H1 (cell line): ENCODE results near the gene TSC22D3. TPM values are rescaled to one million over a fixed set of nuclear protein-coding genes. Genes with fewer than 3 reads are reported as not detected.

Source experiments
- CTCF ChIA-PET: fragments of 300-600 bp; sonication (Branson Sonifier 250); formaldehyde crosslinking; loops from one replicate; lab custom pipeline; 2021; ENCODE audit not compliant: partially characterized antibody; lab: Charles Lee
- POLR2A ChIA-PET: fragments of 300-600 bp; sonication (Branson Sonifier 250); formaldehyde crosslinking; loops from one replicate; lab custom pipeline; 2021; ENCODE audit warnings: inconsistent platforms; ENCODE audit not compliant: partially characterized antibody; lab: Charles Lee
- DNase-seq, 2 experiments: peaks; one replicate each; pipeline versions ENCODE4 v3.0.0 to v3.0.0-alpha.2; 2010 to 2022; ENCODE audit warnings: low spot score in 2 of 2, low read depth in 1 of 2, mixed read lengths in 1 of 2
- FAIRE-seq: peaks from 2 replicates; lab custom pipeline; 2011; peaks lifted over from hg19 to GRCh38; lab: Jason Lieb, UNC
- H2AFZ ChIP-seq: 2 replicates; pipeline ENCODE4 v1.8.1; 2012; ENCODE audit warnings: low read length, inconsistent platforms
- H2AK5ac ChIP-seq: 2 replicates; pipeline ENCODE4 v1.6.1; 2013; ENCODE audit warnings: low read depth, low read length
- H2BK120ac ChIP-seq: replicated peaks from 2 replicates; pipeline ENCODE3; 2013; ENCODE audit warnings: low read depth, low read length, inconsistent platforms
- H2BK12ac ChIP-seq: 2 replicates; pipeline ENCODE4 v1.6.1; 2013; ENCODE audit warnings: low read depth, low read length
- H2BK15ac ChIP-seq: 2 replicates; pipeline ENCODE4 v1.6.1; 2013; ENCODE audit warnings: low read length
- H2BK20ac ChIP-seq: 2 replicates; pipeline ENCODE4 v1.6.1; 2013; ENCODE audit warnings: low read length
- H2BK5ac ChIP-seq: 2 replicates; pipeline ENCODE4 v1.6.1; 2013; ENCODE audit warnings: low read depth, low read length
- H3K14ac ChIP-seq: 2 replicates; pipeline ENCODE4 v1.6.1; 2013; ENCODE audit warnings: inconsistent platforms; ENCODE audit not compliant: insufficient read length
- H3K18ac ChIP-seq: 2 replicates; pipeline ENCODE4 v1.6.1; 2013; ENCODE audit warnings: low read length; ENCODE audit errors: extremely low read depth
- H3K23ac ChIP-seq: 2 replicates; pipeline ENCODE4 v1.6.1; 2013; ENCODE audit warnings: inconsistent platforms; ENCODE audit not compliant: insufficient read length
- H3K23me2 ChIP-seq: 2 replicates; pipeline ENCODE4 v1.6.1; 2013; ENCODE audit warnings: low read depth, low read length
- H3K27ac ChIP-seq: 2 replicates; pipeline ENCODE4 v1.6.1; 2011; ENCODE audit warnings: low read depth, low read length, inconsistent platforms
- H3K27me3 ChIP-seq, 4 experiments: replicated peaks in 1 of 4; 1 replicate in 1 of 4; 2 replicates in 3 of 4; pipeline versions ENCODE4 v1.6.1 to v1.8.1; 2011 to 2013; ENCODE audit warnings: low read length in 3 of 4, mild to moderate bottlenecking in 3 of 4, inconsistent platforms in 2 of 4, mixed read lengths in 2 of 4, moderate library complexity in 1 of 4; ENCODE audit not compliant: control insufficient read depth in 3 of 4, insufficient read depth in 3 of 4; ENCODE audit errors: extremely low read depth in 1 of 4
- H3K36me3 ChIP-seq, 4 experiments: 2 replicates each; pipeline versions ENCODE4 v1.6.1 to v1.8.1; 2011 to 2013; ENCODE audit warnings: mild to moderate bottlenecking in 4 of 4, low read length in 3 of 4, moderate library complexity in 2 of 4, control low read depth in 1 of 4, inconsistent platforms in 1 of 4; ENCODE audit not compliant: insufficient read depth in 4 of 4, control insufficient read depth in 2 of 4
- H3K4ac ChIP-seq: replicated peaks from 2 replicates; pipeline ENCODE3; 2013; ENCODE audit warnings: low read length, low read depth, mixed read lengths, inconsistent platforms; ENCODE audit not compliant: insufficient read length
- H3K4me1 ChIP-seq, 4 experiments: replicated peaks in 1 of 4; 1 replicate in 1 of 4; 2 replicates in 3 of 4; pipeline versions ENCODE4 v1.6.1 to v1.8.1; 2011 to 2013; ENCODE audit warnings: low read length in 3 of 4, inconsistent platforms in 2 of 4, mixed read lengths in 1 of 4; ENCODE audit not compliant: insufficient read depth in 4 of 4, control insufficient read depth in 3 of 4
- H3K4me2 ChIP-seq, 2 experiments: 2 replicates each; pipeline versions ENCODE4 v1.6.1 to v1.8.1; 2011 to 2013; ENCODE audit warnings: low read depth in 2 of 2, low read length in 2 of 2, control low read depth in 1 of 2, inconsistent platforms in 1 of 2, mild to moderate bottlenecking in 1 of 2; ENCODE audit not compliant: insufficient read depth in 1 of 2
- H3K4me3 ChIP-seq, 4 experiments: fragments of 200-600, 300-600 bp in 1 of 4; sonication (generic), shearing (Covaris generic), sonication (Bioruptor Twin) in 1 of 4; 2 replicates each; pipeline versions ENCODE4 v1.5.1 to v1.8.1; 2011 to 2016; ENCODE audit warnings: low read length in 4 of 4, low read depth in 3 of 4, control low read depth in 2 of 4, inconsistent platforms in 2 of 4, mild to moderate bottlenecking in 2 of 4, mixed read lengths in 1 of 4, moderate library complexity in 1 of 4; ENCODE audit not compliant: insufficient read depth in 2 of 4; ENCODE audit errors: extremely low read depth in 1 of 4
- H3K56ac ChIP-seq: replicated peaks from 2 replicates; pipeline ENCODE3; 2013; ENCODE audit warnings: low read depth, mild to moderate bottlenecking, mixed read lengths, low read length, inconsistent platforms; ENCODE audit not compliant: insufficient read length
- H3K79me1 ChIP-seq: 2 replicates; pipeline ENCODE4 v1.6.1; 2013; ENCODE audit warnings: low read depth, low read length, control low read depth
- H3K79me2 ChIP-seq, 2 experiments: 2 replicates each; pipeline versions ENCODE4 v1.6.1 to v1.8.1; 2012 to 2013; ENCODE audit warnings: low read length in 2 of 2, mild to moderate bottlenecking in 2 of 2, inconsistent platforms in 1 of 2; ENCODE audit not compliant: insufficient read depth in 2 of 2, control insufficient read depth in 1 of 2
- H3K9ac ChIP-seq, 4 experiments: replicated peaks in 1 of 4; 1 replicate in 1 of 4; 2 replicates in 3 of 4; pipeline versions ENCODE4 v1.6.1 to v1.8.1; 2011 to 2013; ENCODE audit warnings: low read depth in 3 of 4, low read length in 3 of 4, control low read depth in 2 of 4, mild to moderate bottlenecking in 2 of 4, moderate library complexity in 2 of 4, inconsistent platforms in 1 of 4; ENCODE audit errors: extremely low read depth in 1 of 4
- H3K9me3 ChIP-seq, 2 experiments: 2 replicates each; pipeline versions ENCODE4 v1.6.1 to v1.8.1; 2012 to 2013; ENCODE audit warnings: mild to moderate bottlenecking in 2 of 2, moderate library complexity in 2 of 2, control low read depth in 1 of 2, inconsistent platforms in 1 of 2, low read depth in 1 of 2, low read length in 1 of 2, mixed read lengths in 1 of 2; ENCODE audit not compliant: insufficient read depth in 2 of 2
- H4K20me1 ChIP-seq, 2 experiments: replicated peaks in 1 of 2; 2 replicates each; pipeline versions ENCODE3 to v1.8.1; 2011 to 2013; ENCODE audit warnings: inconsistent platforms in 2 of 2, low read length in 2 of 2, mild to moderate bottlenecking in 1 of 2; ENCODE audit not compliant: insufficient read depth in 2 of 2, control insufficient read depth in 1 of 2
- H4K5ac ChIP-seq: 2 replicates; pipeline ENCODE4 v1.6.1; 2013; ENCODE audit warnings: low read length, low read depth, mixed read lengths, inconsistent platforms; ENCODE audit not compliant: insufficient read length
- H4K8ac ChIP-seq: 2 replicates; pipeline ENCODE4 v1.8.0; 2013; ENCODE audit warnings: mild to moderate bottlenecking, moderate library complexity, low read length, inconsistent platforms; ENCODE audit not compliant: insufficient read depth; ENCODE audit errors: extremely low read depth
- H4K91ac ChIP-seq: replicated peaks from 2 replicates; pipeline ENCODE3; 2013; ENCODE audit warnings: low read length, mixed read lengths, inconsistent platforms; ENCODE audit not compliant: insufficient read length
- ASH2L ChIP-seq: fragments of 200-600, 300-600 bp; sonication (generic); IDR thresholded peaks from one replicate; pipeline ENCODE4 v1.7.1; 2017; ENCODE audit warnings: low read length
- EZH2 ChIP-seq: fragments of 200-600 bp; sonication (generic); IDR thresholded peaks from 2 replicates; pipeline ENCODE4 v1.7.1; 2012; ENCODE audit warnings: low read depth, mild to moderate bottlenecking, moderate library complexity, low read length, inconsistent platforms; ENCODE audit not compliant: severe bottlenecking
- HDAC2 ChIP-seq, 2 experiments: fragments of 300-600 bp in 1 of 2; sonication (generic) in 1 of 2; IDR thresholded peaks; 2 replicates each; pipeline ENCODE4 v1.6.1; 2011 to 2012; ENCODE audit warnings: low read depth in 2 of 2, low read length in 2 of 2, mild to moderate bottlenecking in 2 of 2, moderate library complexity in 2 of 2, borderline replicate concordance in 1 of 2, inconsistent platforms in 1 of 2
- JUN ChIP-seq: IDR thresholded peaks from 2 replicates; pipeline ENCODE4 v1.6.1; 2011; ENCODE audit warnings: low read depth, mild to moderate bottlenecking, improper control_type of control experiment, low read length
- MAX ChIP-seq: IDR thresholded peaks from 2 replicates; pipeline ENCODE4 v1.6.1; 2012; ENCODE audit warnings: inconsistent platforms
- POLR2A ChIP-seq, 2 experiments: IDR thresholded peaks; 1 replicate in 1 of 2; 2 replicates in 1 of 2; pipeline ENCODE4 v1.6.1; 2011; ENCODE audit warnings: low read depth in 2 of 2, low read length in 2 of 2, mild to moderate bottlenecking in 2 of 2; ENCODE audit errors: control extremely low read depth in 1 of 2
- SIN3A ChIP-seq, 2 experiments: IDR thresholded peaks in 1 of 2; conservative IDR thresholded peaks in 1 of 2; 2 replicates each; pipeline ENCODE4 v1.6.1; 2011 to 2012; ENCODE audit warnings: low read length in 2 of 2, improper control_type of control experiment in 1 of 2, low read depth in 1 of 2, mild to moderate bottlenecking in 1 of 2
- TCF12 ChIP-seq: IDR thresholded peaks from 2 replicates; pipeline ENCODE4 v1.6.1; 2011; ENCODE audit warnings: low read depth, mild to moderate bottlenecking, low read length
- USF2 ChIP-seq: IDR thresholded peaks from 2 replicates; pipeline ENCODE4 v1.6.1; 2011; ENCODE audit warnings: low read length, improper control_type of control experiment
- ZNF274 ChIP-seq: IDR thresholded peaks from 2 replicates; pipeline ENCODE4 v1.7.0; 2012; ENCODE audit warnings: low read length, borderline replicate concordance; ENCODE audit errors: extremely low read depth
- WGBS, 2 experiments: shearing (Covaris generic) in 1 of 2; methylation state at CpG; one replicate each; pipeline versions ENCODE4 v1.1.6 to v1.1.7; 2013 to 2015; ENCODE audit warnings: low lambda C conversion rate in 2 of 2, mixed read lengths in 2 of 2, inconsistent platforms in 1 of 2, low coverage in 1 of 2, missing lambda C conversion rate in 1 of 2; ENCODE audit not compliant: insufficient replicate concordance in 2 of 2, insufficient coverage in 1 of 2, insufficient read length in 1 of 2; ENCODE audit errors: extremely low coverage in 1 of 2, missing lambda C conversion rate in 1 of 2; 5-methylcytosine and 5-hydroxymethylcytosine counted together
- polyA plus RNA-seq, 7 experiments: library from polyadenylated mRNA; depleted of rRNA in 3 of 7; stranded (reverse) in 5 of 7; unstranded in 2 of 7; fragments of >200 nt in 5 of 7; fragments of 200-250 nt in 2 of 7; gene quantifications; 1 replicate in 5 of 7; 2 replicates in 1 of 7; 4 replicates in 1 of 7; pipeline versions ENCODE4 v1.2.1 to v1.2.3, GENCODE V29; 2011 to 2013; ENCODE audit warnings: missing spikeins in 2 of 7, mixed read lengths in 2 of 7
- total RNA-seq: library from RNA; stranded (reverse); fragmentation: NEBNext Ultra II Directional; extraction: Animal tissue kit (Norgen Biotek cat#: 25700); gene quantifications from 2 replicates; pipeline ENCODE4 v1.2.1, GENCODE V29; 2021

The TSC22D3 gene
- total and polyA plus RNA-seq, 2 of the 8 experiments (the other 6 are each of a cell fraction or from before 2014, with no cell fraction given), result 7.6 to 12.9 TPM

GRCh38 chrX:107743995-107744394, 31.6 kb downstream of the TSC22D3 start:
- H3K18ac ChIP-seq, result no peak overlapping the region
- H3K27me3 ChIP-seq, result peaks cover 0 to 1% (median 0%) of the 10 kb centered on the region in 4 experiments; a peak in 2 of 7 replicates
- no peak overlapping the region for H4K91ac ChIP-seq
- H3K79me1 ChIP-seq, result no peaks in the 10 kb centered on the region
- no peaks in the 10 kb centered on the region for H3K36me3 ChIP-seq
- H2AK5ac ChIP-seq, result no peak overlapping the region
- POLR2A ChIA-PET, result interaction anchor here (1.2 to 1.4 kb wide), 3 partner anchors 12 to 33 kb away, joined by 3 to 4 read pairs (median 4); no protein-coding TSS in a partner anchor
- H3K4me2 ChIP-seq, result no peak overlapping the region
- CTCF ChIA-PET, result interaction anchor here (0.6 to 2.5 kb wide), 7 partner anchors 8 to 71 kb away, joined by 3 to 10 read pairs (median 3); partner anchors contain the start of gene NCBP2L
- WGBS, 2 experiments, result 93% methylated on average over 7 of the region's 7 CpGs; no CpG with 5 or more reads in 1 of the 2 experiments
- H3K23me2 ChIP-seq, result no peaks in the 10 kb centered on the region; the same call in 1 of the 2 replicates
- H3K27ac ChIP-seq, result no peak overlapping the region
- H3K14ac ChIP-seq, result no peak overlapping the region
- H3K9ac ChIP-seq, result no peak overlapping the region
- no peak overlapping the region for H2BK120ac ChIP-seq
- peaks cover 2 to 11% (median 6%) of the 10 kb centered on the region in 4 experiments; a peak in 5 of 7 replicates for H3K4me1 ChIP-seq
- no peaks in the 10 kb centered on the region for H4K20me1 ChIP-seq
- no peaks in the 10 kb centered on the region for H3K9me3 ChIP-seq
- H2BK5ac ChIP-seq, result no peak overlapping the region
- no peak overlapping the region for H2AFZ ChIP-seq
- no peak for TF ChIP-seq POLR2A (IDR thresholded peaks at IDR 0.05; ENCODE audit: control extremely low read depth in 1 of 2, low read depth in 2 of 2, low read length in 2 of 2)
- TF ChIP-seq JUN, result no peak
- no peak for TF ChIP-seq EZH2
- TF ChIP-seq USF2, result no peak
- no peak for TF ChIP-seq SIN3A (conservative IDR thresholded peaks at IDR 0.05 in 1 of 2, IDR thresholded peaks at IDR 0.05 in 1 of 2; ENCODE audit: low read depth in 1 of 2, low read length in 2 of 2)
- no peak for TF ChIP-seq TCF12
- no peak for TF ChIP-seq MAX
- TF ChIP-seq ZNF274, result no peak
- TF ChIP-seq ASH2L, result no peak
- TF ChIP-seq HDAC2 (IDR thresholded peaks at IDR 0.05; ENCODE audit: borderline replicate concordance in 1 of 2, low read depth in 2 of 2, low read length in 2 of 2), result no peak
- no peak overlapping the region for H4K5ac ChIP-seq
- FAIRE-seq, result no peak
- no peak overlapping the region for H3K4me3 ChIP-seq
- H2BK20ac ChIP-seq, result no peak overlapping the region
- H3K4ac ChIP-seq, result no peak overlapping the region
- no peak overlapping the region for H2BK15ac ChIP-seq
- H4K8ac ChIP-seq, result no peak overlapping the region
- no peak for DNase-seq
- H3K56ac ChIP-seq, result no peak overlapping the region
- no peak overlapping the region for H3K23ac ChIP-seq
- no peak overlapping the region for H2BK12ac ChIP-seq
- H3K79me2 ChIP-seq, result no peaks in the 10 kb centered on the region
